Stimulated activated CD4-positive, alpha-beta T cell treated with anti-CD3 and anti-CD28 coated beads, Interleukin-4, amount 100 ng/mL, for 48 hours (primary cell): Measurements from ENCODE around the gene BTG1.
"Not testable (repeated sequence)": the region's sequence is repeated elsewhere in the genome, so short reads cannot be mapped to it uniquely, and the experiment has no call there.

Source experiments
- DNase-seq, 2 donors: peaks; one replicate each; pipeline ENCODE4 v3.0.0-alpha.2; 2020; ENCODE audit warnings: low read depth in 2 of 2

The BTG1 gene

GRCh38 chr12:92098594-92099380 is 46.9 kb downstream of the BTG1 start:
- no peak for DNase-seq

GRCh38 chr12:92096346-92097136 is 49.1 kb downstream of the BTG1 start:
- DNase-seq = no peak

GRCh38 chr12:92094751-92095161 is 50.9 kb downstream of the BTG1 start:
- no peak for DNase-seq

GRCh38 chr12:92094301-92094700 is 51.3 kb downstream of the BTG1 start:
- not testable (repeated sequence) for DNase-seq
